Erythroblast (primary cell): ENCODE results near the gene CD300H.
"Not testable (repeated sequence)": the region's sequence is repeated elsewhere in the genome, so short reads cannot be mapped to it uniquely, and the experiment has no call there.

Source experiments
- DNase-seq, 2 experiments: peaks; one replicate each; lab custom pipeline; 2025; lab: John Stamatoyannopoulos, UW
- GATA1 ChIP-seq: IDR thresholded peaks from 2 replicates; pipeline ENCODE4 v1.6.1; 2011; ENCODE audit warnings: low read depth, mild to moderate bottlenecking, control low read depth, low read length, moderate library complexity
- POLR2A ChIP-seq: IDR thresholded peaks from 2 replicates; pipeline ENCODE4 v1.6.1; 2011; ENCODE audit warnings: mild to moderate bottlenecking, low read length

Gene CD300H

DNA sequence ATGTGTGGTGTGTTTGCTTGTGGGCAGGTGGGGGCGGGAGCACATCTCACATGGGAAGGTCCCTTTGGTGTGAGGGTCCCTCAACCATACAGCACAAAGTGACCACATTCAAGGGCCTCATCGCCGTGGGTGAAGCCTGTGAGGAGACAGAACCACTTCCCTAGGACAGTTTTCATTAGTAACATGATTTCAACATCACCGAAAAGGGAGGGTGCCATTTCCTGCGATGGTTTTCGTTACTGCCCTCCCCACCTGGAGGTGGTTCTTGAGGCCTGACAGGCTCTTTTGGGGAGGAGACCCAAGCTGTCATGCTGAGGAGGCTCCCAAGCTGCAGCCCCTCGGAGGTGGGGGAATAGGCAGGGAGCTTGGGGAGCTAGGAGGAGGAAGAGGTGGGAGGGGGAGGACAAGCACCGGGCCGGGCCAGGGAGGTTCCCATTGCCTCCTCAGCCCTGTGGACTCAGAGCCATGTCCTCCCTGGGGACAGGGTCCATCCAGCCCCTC is 45.6 kb downstream of the CD300H start:
- no peak for TF ChIP-seq GATA1
- no peak for TF ChIP-seq POLR2A
- DNase-seq, result no peak

DNA sequence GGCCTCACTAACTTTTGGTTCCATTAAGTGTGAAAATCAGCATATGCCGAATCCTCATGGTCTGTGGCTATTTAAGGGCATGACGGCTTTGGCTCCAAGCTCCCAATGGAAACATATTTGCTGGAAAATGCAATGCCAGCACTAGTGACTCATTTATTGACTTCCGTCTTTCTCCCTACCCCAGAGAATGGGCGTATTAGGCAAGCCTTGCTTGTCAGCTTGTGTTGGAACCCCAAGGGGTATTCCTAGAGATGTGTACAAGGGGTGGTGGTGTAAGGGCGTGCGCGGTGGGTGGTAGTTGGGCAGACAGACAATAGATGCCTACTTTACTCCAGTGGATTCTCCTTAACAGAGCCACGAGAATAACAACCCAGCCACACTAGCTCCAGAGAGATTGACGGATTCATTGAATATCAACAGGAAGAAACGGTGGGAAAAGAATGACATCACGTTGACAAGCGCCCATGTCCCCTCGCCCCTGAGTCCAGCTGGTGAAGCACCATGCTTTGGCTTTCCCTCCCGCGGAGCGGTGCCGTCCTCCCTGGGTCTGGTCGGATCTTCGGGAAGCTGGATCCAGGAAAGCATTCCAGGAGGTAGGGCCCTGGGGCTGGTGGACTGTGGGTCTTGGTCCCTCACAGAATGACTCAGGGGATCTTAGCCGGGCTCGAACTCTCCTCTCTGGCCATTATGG is 46.4 kb downstream of the CD300H start:
- no peak for DNase-seq
- TF ChIP-seq GATA1 (no peak), POLR2A (no peak)

DNA sequence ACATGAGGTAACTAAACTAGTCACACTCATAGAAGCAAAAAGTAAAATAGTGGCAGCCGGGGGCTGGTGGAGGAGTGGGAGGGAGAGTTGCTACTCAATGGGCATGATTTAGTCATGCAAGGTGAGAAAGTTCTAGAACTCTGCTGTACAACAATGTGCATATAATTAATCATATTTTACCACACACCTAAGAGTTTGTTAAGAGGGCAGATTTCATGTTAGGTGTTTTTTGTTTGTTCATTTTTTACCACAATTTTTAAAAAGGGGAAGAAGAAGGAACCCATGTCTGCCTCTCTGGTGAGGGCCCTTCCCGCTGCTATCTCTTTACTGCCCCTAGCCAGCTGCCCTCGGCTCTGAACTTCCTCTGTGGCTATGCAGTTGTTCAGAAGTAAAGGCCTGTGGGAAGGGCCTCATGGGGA is 47.3 kb downstream of the CD300H start:
- DNase-seq, result no peak
- TF ChIP-seq GATA1, result no peak
- no peak for TF ChIP-seq POLR2A

DNA sequence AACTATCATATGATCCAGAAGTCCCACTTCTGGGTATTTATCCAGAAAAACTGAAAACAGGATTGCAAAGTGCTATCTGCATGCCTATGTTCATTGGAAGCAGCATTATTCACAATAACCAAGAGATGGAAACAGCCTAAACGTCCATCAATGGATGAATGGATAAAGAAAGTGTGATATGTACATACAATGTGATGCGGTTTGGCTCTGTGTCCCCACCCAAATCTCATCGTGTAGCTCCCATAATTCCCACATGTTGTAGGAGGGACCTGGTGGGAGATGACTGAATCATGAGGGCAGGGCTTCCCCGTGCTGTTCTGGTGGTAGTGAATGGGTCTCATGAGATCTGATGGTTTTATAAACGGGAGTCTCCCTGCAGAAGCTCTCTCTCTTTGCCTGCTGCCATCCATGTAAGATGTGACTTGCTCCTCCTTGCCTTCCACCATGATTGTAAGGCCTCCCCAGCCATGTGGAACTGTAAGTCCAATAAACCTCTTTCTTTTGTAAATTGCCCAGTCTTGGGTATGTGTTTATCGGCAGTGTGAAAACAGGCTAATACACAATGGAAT is 48.8 kb downstream of the CD300H start:
- DNase-seq, result not testable (repeated sequence)

DNA sequence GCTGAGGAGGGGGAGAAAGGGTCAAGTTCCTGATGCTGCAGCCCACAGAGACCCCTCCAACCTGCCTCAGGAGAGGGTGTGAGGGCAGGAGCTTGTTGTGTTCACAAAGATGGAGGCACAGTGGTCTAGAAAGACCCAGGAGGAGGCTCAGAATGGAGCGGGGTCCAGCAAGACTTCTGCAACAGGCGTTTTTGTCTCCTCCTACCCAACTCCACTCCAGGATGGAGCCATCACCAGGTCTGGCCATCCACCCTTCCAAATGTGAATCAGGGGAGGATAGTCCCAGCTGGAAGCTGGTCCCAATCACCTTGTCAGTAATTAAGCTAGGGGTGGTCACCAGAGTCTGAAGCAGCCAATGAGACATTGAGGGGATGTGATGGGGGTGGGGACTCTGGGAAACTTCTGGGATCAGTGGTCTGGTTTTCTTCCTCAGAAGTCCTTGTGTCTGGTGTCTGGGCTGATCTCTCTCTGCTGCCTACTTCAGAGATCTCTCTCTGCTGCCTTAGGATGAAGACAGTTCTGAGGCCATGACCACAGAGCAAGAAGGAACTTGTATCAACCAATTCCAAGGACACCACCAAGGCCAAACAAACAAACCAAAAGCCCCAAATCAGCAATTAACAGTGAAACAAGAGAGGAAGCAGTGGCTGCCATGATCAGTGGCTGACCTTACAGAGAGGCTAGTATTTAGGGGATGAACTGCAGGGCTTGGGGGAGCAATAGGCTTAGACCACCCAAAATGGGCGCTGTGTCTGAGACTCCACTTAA is 50.6 kb downstream of the CD300H start:
- no peak for TF ChIP-seq GATA1
- no peak for TF ChIP-seq POLR2A
- no peak for DNase-seq

DNA sequence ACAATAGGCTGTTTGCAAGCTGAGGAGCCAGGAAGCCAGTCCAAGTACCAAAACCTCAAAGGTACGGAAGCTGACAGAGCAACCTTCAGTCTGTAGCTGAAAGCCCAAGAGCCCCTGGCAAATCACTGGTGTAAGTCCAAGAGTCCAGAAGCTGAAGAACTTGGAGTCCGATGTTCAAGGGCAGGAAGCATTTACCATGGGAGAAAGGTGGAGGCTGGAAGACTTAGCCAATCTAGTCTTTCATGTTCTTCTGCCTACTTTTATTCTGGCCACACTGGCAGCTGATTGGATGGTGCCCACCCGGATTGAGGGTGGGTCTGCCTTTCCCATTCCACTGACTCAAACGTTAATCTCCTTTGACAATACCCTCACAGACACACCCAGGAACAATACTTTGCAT is 51.4 kb downstream of the CD300H start:
- DNase-seq, result no peak

DNA sequence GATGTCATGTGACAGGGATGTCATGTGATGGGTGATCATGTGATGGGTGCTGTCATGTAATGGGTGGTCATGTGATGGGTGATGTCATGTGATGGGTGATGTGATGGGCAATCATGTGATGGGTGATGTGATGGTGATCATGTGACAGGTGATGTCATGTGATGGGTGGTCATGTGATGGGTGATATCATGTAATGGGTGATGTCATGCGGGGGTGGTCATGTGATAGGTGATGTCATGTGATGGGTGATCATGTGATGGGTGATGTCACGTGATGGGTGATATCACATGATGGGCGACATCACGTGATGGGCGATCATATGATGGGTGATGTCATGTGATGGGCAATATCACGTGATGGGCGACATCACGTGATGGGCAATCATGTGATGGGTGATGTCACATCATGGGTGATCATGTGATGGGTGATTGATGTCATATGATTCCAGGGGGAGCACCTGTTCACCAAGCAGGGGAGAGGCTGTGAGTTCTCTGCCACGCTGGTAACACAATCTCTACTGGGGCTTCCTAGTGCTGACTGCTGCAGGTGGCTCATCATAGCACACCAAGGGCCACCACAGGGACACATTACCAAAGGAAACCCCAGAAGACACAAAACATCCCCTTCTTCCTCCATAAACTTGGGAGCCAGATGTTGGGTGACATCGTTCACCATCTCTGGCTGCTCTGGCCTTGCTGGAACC is 52.5 kb downstream of the CD300H start:
- DNase-seq, result no peak
- TF ChIP-seq GATA1 (no peak), POLR2A (no peak)

More for the DNA sequence above, 51.4 kb downstream of the CD300H start:
- TF ChIP-seq GATA1 (no peak), POLR2A (no peak)

DNA sequence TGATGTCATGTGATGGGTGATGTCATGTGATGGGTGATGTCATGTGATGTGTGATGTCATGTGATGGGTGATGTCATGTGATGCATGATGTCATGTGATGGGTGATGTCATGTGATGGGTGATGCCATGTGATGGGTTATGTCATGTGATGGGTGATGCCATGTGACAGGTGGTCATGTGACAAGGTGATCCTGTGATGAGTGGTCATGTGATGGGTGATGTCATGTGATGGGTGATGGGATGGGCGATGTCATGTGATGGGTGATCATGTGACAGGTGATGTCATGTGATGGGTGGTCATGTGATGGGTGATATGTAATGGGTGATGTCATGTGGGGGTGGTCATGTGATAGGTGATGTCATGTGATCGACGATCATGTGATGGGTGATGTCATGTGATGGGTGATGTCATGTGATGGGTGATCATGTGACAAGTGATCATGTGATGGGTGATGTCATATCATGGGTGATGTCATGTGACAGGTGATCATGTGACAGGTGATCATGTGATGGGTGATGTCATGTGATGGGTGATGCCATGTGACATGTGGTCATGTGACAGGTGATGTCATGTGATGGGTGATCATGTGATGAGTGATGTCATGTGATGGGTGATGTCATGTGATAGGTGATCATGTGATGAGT is 53.2 kb downstream of the CD300H start:
- DNase-seq, result peak; percentile 88 to 91
- no peak for TF ChIP-seq POLR2A
- TF ChIP-seq GATA1, result no peak

DNA sequence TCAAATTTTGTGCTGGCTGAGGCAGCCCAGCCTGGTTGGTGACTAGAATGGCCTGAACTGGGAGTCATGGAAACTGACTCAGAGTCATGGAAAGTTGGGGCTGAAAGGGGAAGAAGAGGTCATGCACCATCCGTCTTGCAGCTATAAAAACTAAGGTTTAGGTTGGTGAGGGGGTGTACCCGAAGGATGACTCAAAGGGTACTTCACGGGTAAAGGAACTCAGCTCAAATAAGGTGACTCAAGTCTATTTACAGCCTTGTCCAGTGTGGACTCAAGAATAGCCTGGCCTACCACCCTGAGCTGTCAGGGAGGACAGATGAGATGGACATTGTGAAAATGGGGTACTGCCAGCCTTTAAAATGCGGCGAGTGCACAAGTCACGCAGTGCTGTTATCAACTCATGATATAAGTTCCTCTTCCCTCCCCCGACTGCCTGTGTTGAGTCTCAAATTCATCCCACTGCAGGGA is 54.7 kb downstream of the CD300H start:
- TF ChIP-seq POLR2A (no peak), GATA1 (no peak)
- DNase-seq, result peak in 1 of 2 experiments; percentile 21

DNA sequence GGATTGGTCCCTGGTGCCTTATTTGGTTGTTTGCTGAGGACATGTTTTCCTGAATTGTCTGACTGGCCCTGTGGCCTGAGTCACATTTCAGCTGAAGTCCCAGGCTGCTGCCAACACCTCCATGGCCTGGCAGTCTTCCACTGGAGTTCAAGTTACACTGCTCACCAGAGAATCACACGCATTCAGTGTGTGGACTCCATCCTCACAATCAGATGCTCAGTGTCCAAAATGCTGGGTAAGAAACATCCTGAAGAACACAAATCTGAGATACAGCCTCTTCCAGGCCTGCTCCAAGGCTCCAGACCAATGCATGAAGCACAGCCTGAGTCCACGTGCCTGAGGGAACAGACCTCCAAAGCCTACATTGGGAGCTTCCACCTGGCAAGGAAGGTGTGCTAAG is 55.3 kb downstream of the CD300H start:
- DNase-seq, result no peak
- TF ChIP-seq POLR2A, result no peak
- no peak for TF ChIP-seq GATA1
